Smooth muscle cell (in vitro differentiated cells): ENCODE results near the gene HMX1. TPM values are rescaled to one million over a fixed set of nuclear protein-coding genes. Genes with fewer than 3 reads are reported as not detected.

Experiments
- DNase-seq: peaks from one replicate; lab custom pipeline; 2025; ENCODE audit not compliant: unreplicated experiment; lab: John Stamatoyannopoulos, UW
- H2AFZ ChIP-seq: fragments of 200-600 bp; sonication (generic); 2 replicates; pipeline ENCODE4 v1.6.0; 2016; ENCODE audit warnings: antibody characterized with exemption, low read depth, mild to moderate bottlenecking
- H3F3A ChIP-seq: fragments of 200-600 bp; sonication (generic); 2 replicates; pipeline ENCODE4 v1.6.0; 2017; ENCODE audit warnings: antibody characterized with exemption, low read depth
- H3K27ac ChIP-seq: fragments of 200-600 bp; sonication (generic); 2 replicates; pipeline ENCODE4 v1.5.1; 2016; ENCODE audit warnings: low read depth, mild to moderate bottlenecking
- H3K27me3 ChIP-seq: fragments of 200-600 bp; sonication (generic); 2 replicates; pipeline ENCODE4 v1.6.1; 2016; ENCODE audit warnings: low read depth, mild to moderate bottlenecking
- H3K36me3 ChIP-seq: fragments of 200-600 bp; sonication (generic); 2 replicates; pipeline ENCODE4 v1.5.1; 2016; ENCODE audit warnings: low read depth
- H3K4me1 ChIP-seq: fragments of 200-600 bp; sonication (generic); 2 replicates; pipeline ENCODE4 v1.5.1; 2016; ENCODE audit warnings: low read depth
- H3K4me2 ChIP-seq: fragments of 200-600 bp; sonication (generic); 2 replicates; pipeline ENCODE4 v1.6.0; 2016; ENCODE audit warnings: mild to moderate bottlenecking
- H3K4me3 ChIP-seq: fragments of 200-600 bp; sonication (generic); 2 replicates; pipeline ENCODE4 v1.5.1; 2016; ENCODE audit warnings: mild to moderate bottlenecking
- H3K79me2 ChIP-seq: fragments of 200-600 bp; sonication (generic); 2 replicates; pipeline ENCODE4 v1.6.0; 2016; ENCODE audit warnings: low read depth, mild to moderate bottlenecking
- H3K9ac ChIP-seq: fragments of 200-600 bp; sonication (generic); 2 replicates; pipeline ENCODE4 v1.6.0; 2016; ENCODE audit warnings: low read depth
- H3K9me3 ChIP-seq: fragments of 200-600 bp; sonication (generic); replicated peaks from 2 replicates; pipeline ENCODE4 v1.5.1; 2016; ENCODE audit warnings: low read depth
- H4K20me1 ChIP-seq: fragments of 200-600 bp; sonication (generic); 2 replicates; pipeline ENCODE4 v1.6.0; 2016; ENCODE audit warnings: low read depth
- WGBS: methylation state at CpG from one replicate; pipeline ENCODE4 v1.1.7; 2016; ENCODE audit warnings: low lambda C conversion rate; 5-methylcytosine and 5-hydroxymethylcytosine counted together
- polyA plus RNA-seq: library from polyadenylated mRNA; unstranded; fragments of >200 nt; fragmentation: Nextera tagmentation; extraction: Ambion mirVana; gene quantifications from 2 replicates; pipeline ENCODE4 v1.2.1, GENCODE V29; 2016
- total RNA-seq: library from RNA; depleted of rRNA; stranded (reverse); fragments of >200 nt; gene quantifications from 2 replicates; pipeline ENCODE4 v1.2.3, GENCODE V29; 2014
- TF ChIP-seq, protein P1 (sequence below): fragments of 200-600 bp; sonication (generic); IDR thresholded peaks from 2 replicates; pipeline ENCODE4 v1.5.1; 2017; ENCODE audit warnings: borderline replicate concordance, mild to moderate bottlenecking, antibody characterized with exemption; ENCODE audit not compliant: insufficient read depth, poor library complexity, severe bottlenecking

The HMX1 gene
- total and polyA plus RNA-seq, 2 experiments from 2014 or later, result not detected

DNA sequence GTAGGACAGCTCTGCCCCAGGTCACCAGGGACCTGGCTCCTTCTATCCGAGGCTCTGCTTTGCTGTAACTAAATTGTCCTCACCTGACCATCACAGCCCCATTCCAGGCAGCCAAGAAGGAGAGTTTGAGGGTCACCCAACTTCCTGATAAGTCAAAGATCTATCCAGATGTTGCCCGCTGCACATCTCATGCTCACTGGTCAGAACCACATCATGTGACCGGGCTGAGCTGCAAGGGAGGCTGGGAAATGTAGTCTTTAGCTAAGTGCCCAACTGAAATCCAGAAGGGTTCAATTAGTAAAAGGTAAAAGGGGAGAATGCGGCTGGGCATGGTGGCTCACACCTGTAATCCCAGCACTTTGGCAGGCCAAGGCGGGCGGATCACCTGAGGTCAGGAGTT lies 18.4 kb downstream of the HMX1 start:
- Histone ChIP-seq H3K9me3 (no peaks in the 10 kb centered on the region), H3F3A (no peaks in the 10 kb centered on the region), H3K36me3 (no peaks in the 10 kb centered on the region), H4K20me1 (no peaks in the 10 kb centered on the region), H3K4me2 (no peak overlapping the region), H3K79me2 (no peaks in the 10 kb centered on the region), H3K4me1 (peaks cover 12% of the 10 kb centered on the region), H2AFZ (no peak overlapping the region), H3K4me3 (no peak overlapping the region), H3K9ac (no peak overlapping the region), H3K27me3 (peaks cover 55% of the 10 kb centered on the region), H3K27ac (no peak overlapping the region)
- TF ChIP-seq, protein P1, sequence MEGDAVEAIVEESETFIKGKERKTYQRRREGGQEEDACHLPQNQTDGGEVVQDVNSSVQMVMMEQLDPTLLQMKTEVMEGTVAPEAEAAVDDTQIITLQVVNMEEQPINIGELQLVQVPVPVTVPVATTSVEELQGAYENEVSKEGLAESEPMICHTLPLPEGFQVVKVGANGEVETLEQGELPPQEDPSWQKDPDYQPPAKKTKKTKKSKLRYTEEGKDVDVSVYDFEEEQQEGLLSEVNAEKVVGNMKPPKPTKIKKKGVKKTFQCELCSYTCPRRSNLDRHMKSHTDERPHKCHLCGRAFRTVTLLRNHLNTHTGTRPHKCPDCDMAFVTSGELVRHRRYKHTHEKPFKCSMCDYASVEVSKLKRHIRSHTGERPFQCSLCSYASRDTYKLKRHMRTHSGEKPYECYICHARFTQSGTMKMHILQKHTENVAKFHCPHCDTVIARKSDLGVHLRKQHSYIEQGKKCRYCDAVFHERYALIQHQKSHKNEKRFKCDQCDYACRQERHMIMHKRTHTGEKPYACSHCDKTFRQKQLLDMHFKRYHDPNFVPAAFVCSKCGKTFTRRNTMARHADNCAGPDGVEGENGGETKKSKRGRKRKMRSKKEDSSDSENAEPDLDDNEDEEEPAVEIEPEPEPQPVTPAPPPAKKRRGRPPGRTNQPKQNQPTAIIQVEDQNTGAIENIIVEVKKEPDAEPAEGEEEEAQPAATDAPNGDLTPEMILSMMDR, result no peak
- 83% methylated on average over 6 of the region's 6 CpGs for WGBS
- no peak for DNase-seq

DNA sequence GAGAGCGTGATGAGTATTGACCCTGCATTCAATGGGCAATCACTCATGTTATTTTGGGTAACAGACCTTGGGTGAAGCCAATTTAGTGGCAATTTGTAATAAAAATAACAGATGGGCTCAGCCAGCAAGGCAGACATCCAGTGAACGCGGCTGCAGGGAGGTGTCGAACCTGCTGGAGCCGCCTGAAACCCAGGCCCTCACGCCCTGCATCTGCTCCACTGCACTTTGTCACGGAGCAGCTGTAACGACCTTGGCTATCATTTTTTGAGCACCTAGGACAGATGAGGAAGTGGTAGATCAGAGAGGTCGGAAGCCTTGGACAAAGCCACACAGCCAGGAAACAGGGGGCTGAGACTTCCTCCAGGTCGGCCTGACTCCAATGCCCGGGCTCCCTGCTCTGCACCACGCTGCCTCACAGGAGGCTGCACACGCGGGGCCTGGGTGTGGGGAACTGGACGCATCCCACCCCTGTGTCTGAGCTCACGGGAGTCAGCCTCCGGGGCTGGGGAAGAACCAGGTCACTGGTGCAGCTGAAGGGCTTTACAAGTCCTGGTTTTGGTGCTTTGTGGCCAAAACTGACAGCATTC lies 19.4 kb downstream of the HMX1 start:
- Histone ChIP-seq H3K27me3 (peaks cover 49% of the 10 kb centered on the region), H3K4me2 (no peak overlapping the region), H3K79me2 (no peaks in the 10 kb centered on the region), H4K20me1 (no peaks in the 10 kb centered on the region), H3K4me3 (no peak overlapping the region), H3K27ac (no peak overlapping the region), H3K9me3 (no peaks in the 10 kb centered on the region), H3K4me1 (peaks cover 2% of the 10 kb centered on the region), H2AFZ (no peak overlapping the region), H3K9ac (no peak overlapping the region), H3F3A (no peaks in the 10 kb centered on the region), H3K36me3 (no peaks in the 10 kb centered on the region)
- no peak for DNase-seq
- TF ChIP-seq, protein P1, result no peak
- 92% methylated on average over 17 of the region's 17 CpGs for WGBS

DNA sequence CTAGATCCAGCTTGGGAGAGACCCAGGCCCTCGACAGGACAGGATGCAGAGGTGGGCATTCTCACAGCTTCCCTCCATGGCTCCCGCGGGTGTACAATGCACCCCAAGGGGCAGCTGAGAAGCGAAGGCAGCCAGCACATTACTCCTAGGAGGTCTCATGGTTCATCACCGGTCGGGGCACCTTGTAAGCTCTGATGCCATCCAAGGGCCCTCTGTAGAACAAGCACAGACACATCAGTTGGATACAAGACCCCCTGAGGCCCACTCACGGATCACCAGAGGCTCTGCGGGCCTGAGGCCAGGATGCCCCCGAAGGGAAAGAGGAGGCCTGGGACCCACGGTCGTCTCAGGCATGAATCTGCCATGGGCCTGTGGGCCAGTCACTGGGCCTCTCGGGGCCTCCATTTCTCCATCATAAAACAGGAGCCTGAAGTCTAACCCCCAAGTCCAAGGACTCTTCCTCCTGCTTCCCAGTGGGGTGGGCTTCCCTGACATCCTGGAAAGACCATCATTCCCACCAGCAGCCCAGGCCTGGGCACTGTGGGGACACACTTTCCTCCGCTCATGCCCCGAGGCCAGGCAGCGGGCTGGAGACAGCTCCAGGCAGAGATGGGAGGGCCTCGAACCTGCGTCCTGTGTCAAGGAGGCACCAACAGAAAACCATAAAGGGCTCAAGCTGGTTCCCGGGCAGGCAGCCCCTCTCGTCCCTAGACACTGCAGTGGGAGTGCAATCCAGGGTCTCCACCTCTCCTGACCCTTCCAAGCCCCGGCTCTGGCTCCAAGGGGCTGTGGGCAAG lies 20.1 kb downstream of the HMX1 start:
- 91% methylated on average over 20 of the region's 20 CpGs for WGBS
- Histone ChIP-seq H2AFZ (no peak overlapping the region), H3K4me2 (no peak overlapping the region), H3K27me3 (peaks cover 42% of the 10 kb centered on the region), H3K9ac (no peak overlapping the region), H4K20me1 (no peaks in the 10 kb centered on the region), H3K4me3 (no peak overlapping the region), H3K79me2 (no peaks in the 10 kb centered on the region), H3F3A (no peaks in the 10 kb centered on the region), H3K9me3 (no peaks in the 10 kb centered on the region), H3K36me3 (no peaks in the 10 kb centered on the region), H3K27ac (no peak overlapping the region), H3K4me1 (no peaks in the 10 kb centered on the region)
- TF ChIP-seq, protein P1, result no peak
- no peak for DNase-seq
